ENCODE results near the gene LRIT1.

The LRIT1 gene

GRCh38 chr10:84191106-84191505 is 50.2 kb downstream of the LRIT1 start:
- no peak for DNase-seq

GRCh38 chr10:84190621-84191020 is 50.7 kb downstream of the LRIT1 start:
- DNase-seq: peak; percentile 28

- DNase-seq: peak; percentile 12
Observed at GRCh38 chr10:84188815-84189214, 52.5 kb downstream of the LRIT1 start.

GRCh38 chr10:84185526-84186175 is 55.7 kb downstream of the LRIT1 start:
- DNase-seq: peak; percentile 34

- no peak for DNase-seq
Observed at GRCh38 chr10:84184517-84184916, 56.8 kb downstream of the LRIT1 start.

GRCh38 chr10:84181631-84182030 is 59.7 kb downstream of the LRIT1 start:
- DNase-seq: peak; percentile 11

All from right forelimb (tissue), 1 donor.